ENCODE data around the gene TC2N. TPM values are rescaled to one million over a fixed set of nuclear protein-coding genes. Genes with fewer than 3 reads are reported as not detected.

Gene TC2N
- total RNA-seq, 1 donor from 2014 or later, result not detected

GRCh38 chr14:91904956-91905645, 37.8 kb upstream of the TC2N start:
- H3K27me3 Mint-ChIP-seq (ENCODE audit: low read depth), result no peaks in the 10 kb centered on the region
- no peaks in the 10 kb centered on the region for H3K4me1 Mint-ChIP-seq
- TF ChIP-seq CTCF (conservative IDR thresholded peaks at IDR 0.05), result no peak
- H3K9me3 Mint-ChIP-seq, result no peaks in the 10 kb centered on the region
- H3K36me3 Mint-ChIP-seq (ENCODE audit: low read depth), result no peaks in the 10 kb centered on the region
- no peak overlapping the region for H3K27ac Mint-ChIP-seq (ENCODE audit: unreplicated experiment)
- no peak for DNase-seq (ENCODE audit: low read depth, low spot score)
- H3K4me3 Mint-ChIP-seq, result no peak overlapping the region

GRCh38 chr14:91904483-91904882, 37.1 kb upstream of the TC2N start:
- DNase-seq (ENCODE audit: low read depth, low spot score), result no peak
- no peaks in the 10 kb centered on the region for H3K36me3 Mint-ChIP-seq (ENCODE audit: low read depth)
- no peaks in the 10 kb centered on the region for H3K9me3 Mint-ChIP-seq
- peaks cover 4% of the 10 kb centered on the region for H3K4me1 Mint-ChIP-seq
- H3K4me3 Mint-ChIP-seq, result no peak overlapping the region
- no peak for TF ChIP-seq CTCF (conservative IDR thresholded peaks at IDR 0.05)
- H3K27me3 Mint-ChIP-seq (ENCODE audit: low read depth), result no peaks in the 10 kb centered on the region
- no peak overlapping the region for H3K27ac Mint-ChIP-seq (ENCODE audit: unreplicated experiment)

- Mint-ChIP-seq H3K27ac (ENCODE audit: unreplicated experiment) (no peak overlapping the region), H3K36me3 (ENCODE audit: low read depth) (no peaks in the 10 kb centered on the region), H3K4me1 (peaks cover 6% of the 10 kb centered on the region), H3K4me3 (no peak overlapping the region), H3K9me3 (no peaks in the 10 kb centered on the region), H3K27me3 (ENCODE audit: low read depth) (no peaks in the 10 kb centered on the region)
- no peak for TF ChIP-seq CTCF (conservative IDR thresholded peaks at IDR 0.05)
- DNase-seq (ENCODE audit: low read depth, low spot score), result no peak
Measured at GRCh38 chr14:91903070-91903469, 35.7 kb upstream of the TC2N start.

GRCh38 chr14:91902336-91902735, 35.0 kb upstream of the TC2N start:
- peaks cover 8% of the 10 kb centered on the region for H3K4me1 Mint-ChIP-seq
- H3K27me3 Mint-ChIP-seq (ENCODE audit: low read depth), result peaks cover under 1% of the 10 kb centered on the region
- no peak overlapping the region for H3K4me3 Mint-ChIP-seq
- TF ChIP-seq CTCF (conservative IDR thresholded peaks at IDR 0.05), result no peak
- no peak overlapping the region for H3K27ac Mint-ChIP-seq (ENCODE audit: unreplicated experiment)
- no peak for DNase-seq (ENCODE audit: low read depth, low spot score)
- H3K36me3 Mint-ChIP-seq (ENCODE audit: low read depth), result no peaks in the 10 kb centered on the region
- no peaks in the 10 kb centered on the region for H3K9me3 Mint-ChIP-seq

GRCh38 chr14:91901449-91902226, 34.3 kb upstream of the TC2N start:
- Mint-ChIP-seq H3K4me1 (peaks cover 13% of the 10 kb centered on the region), H3K27ac (ENCODE audit: unreplicated experiment) (no peak overlapping the region), H3K9me3 (no peaks in the 10 kb centered on the region)

More at GRCh38 chr14:91901449-91902226, 34.3 kb upstream of the TC2N start:
- H3K36me3 Mint-ChIP-seq (ENCODE audit: low read depth), result no peaks in the 10 kb centered on the region
- DNase-seq (ENCODE audit: low read depth, low spot score), result no peak
- peaks cover 6% of the 10 kb centered on the region for H3K27me3 Mint-ChIP-seq (ENCODE audit: low read depth)
- no peak overlapping the region for H3K4me3 Mint-ChIP-seq
- TF ChIP-seq CTCF (conservative IDR thresholded peaks at IDR 0.05), result no peak
